Right renal cortex interstitium (tissue), 3 donors: ENCODE measurements around the gene EPHB2. TPM values are rescaled to one million over a fixed set of nuclear protein-coding genes. Genes with fewer than 3 reads are reported as not detected.
"Not testable (repeated sequence)": the region's sequence is repeated elsewhere in the genome, so short reads cannot be mapped to it uniquely, and the experiment has no call there.

ENCODE experiments used
- DNase-seq, 3 donors: peaks; one replicate each; pipeline ENCODE4 v3.0.0-alpha.2; 2013; ENCODE audit warnings: low read depth in 3 of 3, low spot score in 2 of 3
- polyA plus RNA-seq, 3 donors: library from polyadenylated mRNA; unstranded; fragments of 120-200 nt; gene quantifications; one replicate each; pipeline ENCODE4 v1.2.1, GENCODE V29; 2013; ENCODE audit not compliant: insufficient read length in 3 of 3

The EPHB2 gene
- 10 to 100 TPM in 2 of 3 donors, 1 to 10 TPM in 1; 9.3 to 12.8 (median 11.9) TPM for polyA plus RNA-seq

DNA sequence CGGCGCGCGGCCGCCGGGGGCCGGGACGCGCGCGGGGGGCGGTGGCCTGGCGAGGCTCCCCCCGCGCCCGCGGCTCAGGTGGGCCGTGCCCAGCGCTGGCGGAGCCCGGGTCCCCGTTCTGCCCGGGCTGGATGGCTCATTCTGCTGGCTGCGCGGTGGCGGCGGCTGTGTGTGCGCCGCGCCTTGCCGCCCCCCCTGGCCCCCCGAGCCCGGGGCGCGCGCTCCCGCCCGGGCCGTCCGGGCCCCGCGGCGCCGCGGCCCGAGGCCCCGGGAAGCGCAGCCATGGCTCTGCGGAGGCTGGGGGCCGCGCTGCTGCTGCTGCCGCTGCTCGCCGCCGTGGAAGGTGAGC lies at the start of gene EPHB2:
EPHB2 (plus strand) TSS at position 139 of the 349 bp plus-strand sequence; CDS start at position 283, 144 bp downstream.
- DNase-seq = no peak

DNA sequence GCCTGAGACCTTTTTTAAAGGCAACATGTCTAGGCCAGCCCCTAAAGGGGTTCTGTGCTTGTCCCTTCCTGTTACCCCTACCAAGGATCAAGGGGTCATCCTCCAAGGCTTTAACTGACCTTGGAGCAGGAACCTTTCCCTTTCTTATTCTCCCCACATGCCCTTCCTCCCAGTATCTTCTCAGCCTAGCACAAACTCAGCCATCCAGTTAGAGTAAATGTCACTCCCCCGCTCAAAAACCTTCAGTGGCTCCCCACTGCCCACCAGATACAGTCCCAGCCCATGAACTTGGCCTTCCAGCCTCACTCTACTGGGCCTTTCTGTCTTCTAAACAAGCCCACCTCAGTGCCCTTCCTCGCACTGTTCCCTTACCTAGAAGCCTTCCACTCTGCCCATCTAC lies 48.8 kb upstream of the EPHB2 start:
- DNase-seq = no peak

DNA sequence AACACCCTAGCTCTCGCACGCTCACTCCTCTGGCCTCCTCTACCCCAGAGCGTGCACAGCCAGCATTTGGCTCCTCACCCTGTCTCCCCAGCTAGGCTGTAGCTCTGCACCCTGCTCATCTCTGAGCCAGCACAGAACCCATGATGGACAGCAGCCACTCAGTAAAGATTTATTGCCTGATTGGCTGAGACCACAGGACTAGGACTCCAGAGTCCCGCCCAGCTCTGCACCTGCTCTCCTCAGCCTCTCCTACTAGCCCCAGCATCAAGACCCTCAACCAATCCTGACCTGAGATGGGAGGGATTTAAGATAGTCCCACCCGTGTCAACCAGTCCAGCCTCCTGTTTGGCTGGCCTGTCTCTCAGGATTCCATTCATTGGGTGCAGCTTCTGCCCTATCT lies 48.3 kb upstream of the EPHB2 start:
- no peak for DNase-seq

- no peak for DNase-seq
These were observed 47.6 kb upstream of the EPHB2 start for GRCh38 chr1:22662986-22663408.

GRCh38 chr1:22665752-22666151 lies 44.9 kb upstream of the EPHB2 start:
- no peak for DNase-seq

- DNase-seq = no peak
These were observed 44.2 kb upstream of the EPHB2 start for GRCh38 chr1:22666412-22666811.

- not testable (repeated sequence) for DNase-seq
These were observed 41.8 kb upstream of the EPHB2 start for GRCh38 chr1:22668840-22669239.

GRCh38 chr1:22670352-22670975 lies 40.2 kb upstream of the EPHB2 start:
- DNase-seq = no peak

DNA sequence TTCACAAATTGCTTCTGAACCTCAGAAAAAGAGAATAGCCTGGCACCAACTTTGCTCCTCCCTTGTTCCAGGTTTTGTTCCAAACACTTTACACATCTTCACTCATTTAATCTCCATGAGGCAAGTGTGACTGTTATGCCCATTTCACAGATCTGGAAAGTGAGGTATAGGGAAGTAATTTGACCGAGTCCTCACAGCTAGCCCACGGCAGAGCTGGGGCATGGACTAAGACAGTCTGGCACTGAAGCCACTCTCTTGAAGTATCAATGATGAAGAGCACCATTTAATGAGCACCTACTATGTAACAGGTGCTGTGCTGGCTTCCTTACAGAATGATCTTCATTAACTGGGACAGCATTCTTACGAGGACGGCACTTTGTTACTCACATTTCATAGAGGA lies 38.6 kb upstream of the EPHB2 start:
- DNase-seq = no peak

DNA sequence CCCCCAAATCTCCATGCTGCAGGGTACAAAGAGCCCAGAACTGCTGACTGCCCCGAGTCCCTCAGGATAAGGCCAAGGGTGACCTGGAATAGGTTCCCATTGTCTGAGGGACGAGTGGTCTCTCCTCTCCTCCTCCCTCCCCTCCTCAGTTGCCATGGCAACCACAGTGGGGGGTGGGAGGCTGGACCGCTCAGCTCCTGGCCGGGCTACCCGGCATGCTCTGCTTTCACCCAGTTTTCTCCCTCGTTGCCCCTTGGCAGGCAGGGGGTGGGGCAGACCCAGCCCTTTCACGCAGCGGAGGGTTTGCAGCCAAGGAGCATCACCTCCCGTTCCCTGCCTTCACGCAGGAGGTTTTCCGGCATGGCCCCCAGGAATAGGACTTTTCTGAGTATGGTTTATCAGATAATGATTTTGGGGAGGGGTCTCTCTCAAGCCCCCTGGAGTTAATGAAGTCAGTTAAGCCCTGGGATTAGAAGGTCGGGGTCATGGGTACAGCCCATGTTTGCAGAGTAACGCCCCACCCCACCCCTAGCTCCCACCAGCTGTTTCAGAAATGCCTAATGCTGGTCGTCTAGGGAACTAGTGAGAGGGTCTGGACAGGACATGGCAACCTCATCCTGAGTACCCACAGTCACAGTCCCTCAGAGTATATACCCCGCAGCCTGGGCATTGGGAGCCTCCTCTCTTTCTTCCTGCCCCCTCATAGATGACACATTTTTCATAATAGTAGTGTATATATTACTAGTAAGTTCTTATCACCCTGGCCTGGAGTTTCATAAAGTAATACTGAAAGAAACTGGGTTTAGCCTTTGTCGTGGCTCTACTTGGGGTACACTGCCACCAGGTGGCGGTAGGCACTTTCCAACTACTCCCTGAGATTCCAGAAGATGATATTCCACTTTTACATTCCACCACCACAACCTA lies 36.9 kb upstream of the EPHB2 start:
- DNase-seq = no peak

DNA sequence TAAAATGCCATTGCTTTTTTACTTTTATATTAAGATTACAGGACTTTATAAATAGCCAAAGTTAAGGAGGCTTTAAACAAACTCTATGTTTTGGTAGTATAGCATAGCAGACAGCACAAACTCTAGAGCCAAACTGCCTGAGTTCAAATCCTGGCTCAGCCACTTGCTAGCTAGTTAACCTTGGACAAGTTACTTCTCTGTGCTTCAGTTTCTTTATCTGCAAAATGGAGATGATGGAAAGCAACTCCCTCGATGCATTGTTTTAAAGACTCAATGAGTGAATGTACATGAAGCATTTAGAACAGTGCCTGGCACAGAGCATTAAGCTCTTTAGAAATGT lies 36.3 kb upstream of the EPHB2 start:
- DNase-seq = no peak

- not testable (repeated sequence) for DNase-seq
These were observed 34.5 kb upstream of the EPHB2 start for GRCh38 chr1:22676151-22676550.

DNA sequence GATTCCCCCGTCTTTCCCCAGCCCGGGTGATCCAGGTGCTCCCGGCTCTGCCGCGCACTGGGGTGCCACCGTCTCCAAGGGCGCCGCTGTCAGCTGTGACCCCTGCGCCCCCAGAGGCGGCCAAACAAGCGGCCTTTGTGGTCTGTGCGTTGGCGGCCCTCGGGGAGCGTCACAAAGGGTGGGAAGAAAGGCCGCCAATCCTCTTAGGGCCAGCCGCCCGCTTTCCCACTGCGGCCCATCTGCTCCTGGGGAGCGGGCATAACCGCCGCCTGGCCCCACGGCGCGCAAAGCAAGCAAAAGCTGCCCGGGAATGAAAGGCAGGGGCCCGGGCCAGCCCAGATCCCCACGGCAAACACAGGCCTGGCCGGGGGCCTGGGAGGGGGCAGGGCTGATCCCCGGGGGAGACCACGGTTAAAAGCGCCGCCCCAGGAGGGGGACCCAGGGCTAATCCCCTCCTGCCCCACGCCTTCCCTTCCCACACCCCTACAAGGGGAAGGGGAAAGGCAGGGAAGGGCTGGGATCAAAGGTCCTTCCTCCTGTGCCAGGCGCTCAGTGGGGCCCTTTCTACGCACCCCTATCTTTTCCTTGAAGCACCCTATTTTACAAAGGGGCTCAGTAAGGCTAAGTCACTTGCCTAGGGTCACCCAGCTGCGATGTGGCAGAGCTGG lies 33.6 kb upstream of the EPHB2 start:
- no peak for DNase-seq

GRCh38 chr1:22677931-22678896 lies 32.4 kb upstream of the EPHB2 start:
- no peak for DNase-seq

- no peak for DNase-seq
These were observed 29.9 kb upstream of the EPHB2 start for GRCh38 chr1:22680726-22681125.

DNA sequence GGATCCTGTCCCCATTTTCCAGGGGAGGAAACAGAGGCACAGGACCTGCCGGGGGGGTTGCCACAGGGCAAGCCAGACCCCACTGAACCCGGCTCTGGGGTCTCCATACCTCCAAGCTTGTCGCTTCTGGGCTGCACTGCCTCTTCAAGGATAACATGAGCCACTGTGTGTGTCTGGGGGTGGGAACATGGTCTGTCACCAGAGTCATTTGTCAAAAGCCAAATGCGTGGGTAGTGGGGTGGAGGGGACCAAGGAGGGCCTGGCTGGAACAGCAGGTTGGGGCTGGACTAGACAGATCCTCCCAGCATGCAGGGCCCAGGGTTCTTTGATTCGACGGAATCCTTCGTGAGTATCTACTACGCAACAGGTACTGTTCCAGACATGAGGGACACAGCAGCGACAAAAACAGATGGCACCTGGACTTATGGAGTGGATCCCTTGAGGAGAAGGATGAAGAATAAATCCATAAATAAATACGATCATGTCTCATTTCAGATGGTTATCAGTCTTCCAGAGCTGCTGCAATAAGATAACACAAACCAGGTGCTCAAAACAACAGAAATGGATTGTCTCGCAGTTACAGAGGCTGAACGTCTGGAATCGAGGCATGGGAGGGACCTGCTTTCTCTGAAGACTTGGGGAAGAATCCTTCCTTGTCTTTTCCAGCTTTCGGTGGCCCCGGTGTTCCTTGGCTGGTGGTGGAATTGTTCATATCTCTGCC lies 28.9 kb upstream of the EPHB2 start:
- DNase-seq = no peak

- no peak for DNase-seq
These were observed 27.1 kb upstream of the EPHB2 start for GRCh38 chr1:22683547-22683946.

GRCh38 chr1:22685591-22686059 lies 25.0 kb upstream of the EPHB2 start:
- peak in 2 of 3 donors; percentile 54 to 56 for DNase-seq

DNA sequence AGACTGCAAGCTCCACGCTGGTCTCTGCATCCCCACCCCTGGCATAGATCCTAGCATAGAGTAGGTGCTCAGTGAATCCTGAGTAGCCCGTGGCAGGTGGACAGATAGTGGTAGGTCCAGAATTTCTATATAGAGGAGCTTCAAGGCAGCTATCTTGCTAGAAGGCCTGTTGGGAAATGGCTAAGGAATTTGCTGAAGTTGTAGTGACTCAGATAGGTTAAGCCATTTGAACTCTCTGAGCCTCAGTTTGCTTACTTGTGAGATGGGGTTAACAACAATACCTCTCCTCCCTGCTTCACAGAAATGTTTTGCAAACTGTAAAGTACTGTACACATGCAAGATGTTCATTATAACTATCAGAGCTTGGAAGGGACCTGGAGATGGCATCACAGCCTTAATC lies 23.4 kb upstream of the EPHB2 start:
- DNase-seq = no peak

DNA sequence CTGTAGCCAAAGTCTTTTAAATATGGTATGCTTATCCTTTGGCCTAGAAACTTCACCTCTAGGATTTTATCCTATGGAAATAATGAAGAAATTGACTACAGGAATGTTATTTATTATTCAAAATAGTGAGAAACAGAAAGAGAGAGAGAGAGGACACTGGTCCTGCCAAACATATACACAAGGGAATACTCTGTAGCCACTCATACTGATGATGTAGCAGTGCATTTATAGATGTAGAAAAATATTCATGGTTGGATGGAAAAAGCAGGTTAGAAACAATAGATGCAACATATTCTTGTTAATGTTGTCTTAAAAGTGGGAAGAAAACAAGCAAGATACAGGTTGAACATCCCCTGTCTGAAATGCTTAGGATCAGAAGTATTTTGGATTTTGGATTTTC lies 22.2 kb upstream of the EPHB2 start:
- no peak for DNase-seq
